Measurements from ENCODE around the gene NR4A2.
"Not testable (repeated sequence)": the region's sequence is repeated elsewhere in the genome, so short reads cannot be mapped to it uniquely, and the experiment has no call there.

NR4A2 gene

DNA sequence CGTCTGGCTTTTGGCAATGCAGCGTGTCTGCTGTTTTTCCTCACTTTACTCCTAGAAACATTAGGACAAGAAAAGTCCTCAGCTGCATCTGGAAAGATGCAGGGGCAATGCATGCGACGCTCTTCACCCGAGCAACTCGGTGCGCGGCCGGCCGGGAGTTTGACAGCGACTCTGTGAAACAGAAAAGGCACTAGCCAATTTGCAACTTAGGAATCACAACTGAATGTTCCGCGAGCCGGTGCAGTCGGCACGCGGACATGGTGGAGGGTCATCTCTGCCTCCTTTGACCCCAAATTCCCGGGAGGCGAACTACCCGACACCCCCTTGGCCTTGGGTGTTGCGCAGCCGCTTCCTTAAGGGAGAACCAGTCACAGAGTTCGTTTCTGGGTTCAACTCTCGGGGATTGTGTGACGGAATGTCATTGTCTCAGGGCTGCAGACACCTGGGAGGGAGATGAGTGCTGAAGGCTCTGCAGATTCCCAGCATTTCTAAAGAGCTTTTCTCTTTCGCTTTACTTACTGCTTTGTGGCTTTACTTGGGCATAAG is 9.8 kb downstream of the NR4A2 start:
- no peak for DNase-seq (ENCODE audit: low read depth in 3 of 3, low spot score in 1 of 3)

DNA sequence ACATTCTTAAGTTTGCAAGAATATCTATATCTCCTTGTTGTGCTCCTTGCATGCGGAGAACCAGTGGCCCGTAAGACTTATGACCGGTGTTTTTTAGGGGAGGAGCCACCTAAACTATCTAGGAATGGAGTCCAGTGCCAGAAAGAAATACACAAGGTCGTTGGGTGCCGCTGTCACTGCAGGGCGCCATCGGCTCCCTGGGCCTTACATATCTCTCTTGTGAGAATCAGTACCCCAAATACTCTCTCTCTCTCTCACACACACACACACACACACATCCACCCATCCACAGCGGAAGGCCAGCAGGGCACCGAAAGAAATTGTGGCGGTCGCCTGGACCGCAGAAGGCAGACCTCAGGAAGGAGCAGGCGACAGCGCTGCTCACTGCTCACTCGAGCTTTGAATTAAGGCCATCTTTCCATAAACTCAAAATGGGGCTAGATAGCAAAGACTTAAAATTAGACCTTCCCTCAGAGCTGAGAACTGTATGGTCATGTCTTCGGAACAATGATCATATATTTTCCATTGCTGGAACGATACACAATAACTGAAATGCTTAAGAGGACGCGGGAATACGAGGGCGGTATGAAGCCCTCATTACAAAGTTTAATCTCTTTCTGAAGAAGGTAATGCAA is 10.4 kb downstream of the NR4A2 start:
- no peak for DNase-seq (ENCODE audit: low read depth in 3 of 3, low spot score in 1 of 3)

DNA sequence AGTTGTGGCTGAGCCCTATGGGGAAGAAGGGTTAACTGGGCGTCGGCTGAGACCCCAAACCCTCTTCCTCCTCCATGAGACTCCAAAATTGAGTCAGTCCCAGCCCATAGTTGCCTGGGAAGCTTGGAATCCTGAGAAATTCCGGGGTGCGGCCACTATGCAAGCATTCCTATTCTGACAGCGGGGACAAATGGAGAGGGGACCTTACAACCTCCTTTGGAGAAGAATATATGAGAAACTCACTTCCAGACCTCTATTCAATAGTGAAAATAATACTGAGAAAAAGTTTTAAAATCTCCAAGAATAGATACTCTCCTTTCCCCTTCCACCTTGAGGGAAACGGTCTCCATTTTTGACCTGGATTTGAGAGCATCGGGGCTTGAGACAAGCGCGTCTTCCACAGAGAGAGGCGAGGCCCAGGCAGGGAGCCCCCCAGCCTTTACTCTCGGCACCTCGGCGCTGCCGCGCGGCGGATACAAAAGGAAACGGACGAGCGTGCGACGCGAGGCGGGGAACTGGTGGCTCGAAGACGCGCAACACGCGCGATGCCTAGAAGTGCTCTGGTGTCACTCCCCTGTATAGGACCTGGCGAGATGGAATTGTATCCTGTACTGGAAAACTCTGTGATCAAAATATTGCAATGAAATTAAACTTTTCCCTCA is 11.1 kb downstream of the NR4A2 start:
- no peak for DNase-seq (ENCODE audit: low read depth in 3 of 3, low spot score in 1 of 3)

- no peak for DNase-seq (ENCODE audit: low read depth in 3 of 3, low spot score in 1 of 3)
Observed at GRCh38 chr2:156320486-156321098, 11.9 kb downstream of the NR4A2 start.

GRCh38 chr2:156319811-156320485 is 12.6 kb downstream of the NR4A2 start:
- DNase-seq (ENCODE audit: low read depth in 3 of 3, low spot score in 1 of 3) = no peak

DNA sequence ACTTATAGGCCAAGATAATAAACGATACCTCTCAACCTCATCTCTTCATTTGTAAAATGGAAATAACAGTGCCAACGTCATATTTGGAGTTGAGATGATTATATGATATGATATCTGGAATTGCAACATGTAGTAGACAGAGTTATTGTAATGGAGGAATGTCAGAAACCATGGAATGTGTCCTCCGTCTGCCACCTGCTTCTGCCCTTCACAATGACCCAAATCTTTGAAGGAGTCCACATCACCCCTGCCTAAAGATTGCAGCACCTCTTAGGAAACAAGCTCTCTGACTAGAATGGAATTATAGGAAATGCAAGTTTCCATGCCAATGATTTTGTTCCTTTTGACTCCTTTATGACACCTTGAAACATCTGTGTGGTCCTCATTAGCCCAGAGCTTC is 14.9 kb downstream of the NR4A2 start:
- no peak for DNase-seq (ENCODE audit: low read depth in 3 of 3, low spot score in 1 of 3)

GRCh38 chr2:156311976-156312375 is 20.5 kb downstream of the NR4A2 start:
- DNase-seq (ENCODE audit: low read depth in 3 of 3, low spot score in 1 of 3) = no peak

DNA sequence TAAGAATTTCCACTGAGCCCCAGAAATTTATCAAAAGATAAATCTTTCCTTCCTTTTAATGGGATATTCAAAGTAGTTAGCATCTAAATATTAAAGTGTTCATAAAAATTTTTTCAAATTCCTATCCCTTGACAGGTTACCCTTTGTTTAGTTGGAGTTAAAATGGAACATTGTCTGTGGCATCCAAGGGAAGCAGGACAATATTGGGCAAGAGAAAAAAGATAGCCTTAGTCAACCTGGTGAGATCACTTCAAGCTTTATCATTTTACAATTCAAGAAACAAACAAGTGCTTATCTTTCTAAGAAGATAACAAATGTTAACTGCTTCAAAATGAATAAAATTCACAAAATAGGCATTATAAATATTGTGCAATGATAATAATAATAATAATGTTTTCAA is 21.7 kb downstream of the NR4A2 start:
- no peak for DNase-seq (ENCODE audit: low read depth in 3 of 3, low spot score in 1 of 3)

DNA sequence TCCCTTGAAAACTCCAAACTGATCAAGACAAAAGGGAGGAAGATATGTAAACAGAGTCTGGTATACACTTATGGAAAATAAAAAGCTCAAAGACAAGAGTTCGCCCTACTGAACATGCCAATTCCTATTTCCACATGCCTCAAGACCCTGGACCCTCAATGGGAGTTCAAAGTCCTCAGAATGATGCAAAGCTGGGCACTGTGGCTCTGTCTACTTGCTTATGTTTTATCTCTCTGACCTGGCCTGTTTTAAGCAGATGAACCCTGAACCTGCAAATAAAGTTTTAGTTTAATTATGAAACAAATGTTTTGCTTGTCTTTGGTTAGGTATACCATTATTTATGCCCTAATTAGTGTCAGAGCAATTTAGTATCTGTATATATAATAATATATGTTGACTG is 22.6 kb downstream of the NR4A2 start:
- DNase-seq (ENCODE audit: low read depth in 3 of 3, low spot score in 1 of 3) = no peak

GRCh38 chr2:156309167-156309566 is 23.4 kb downstream of the NR4A2 start:
- DNase-seq (ENCODE audit: low read depth in 3 of 3, low spot score in 1 of 3) = no peak

DNA sequence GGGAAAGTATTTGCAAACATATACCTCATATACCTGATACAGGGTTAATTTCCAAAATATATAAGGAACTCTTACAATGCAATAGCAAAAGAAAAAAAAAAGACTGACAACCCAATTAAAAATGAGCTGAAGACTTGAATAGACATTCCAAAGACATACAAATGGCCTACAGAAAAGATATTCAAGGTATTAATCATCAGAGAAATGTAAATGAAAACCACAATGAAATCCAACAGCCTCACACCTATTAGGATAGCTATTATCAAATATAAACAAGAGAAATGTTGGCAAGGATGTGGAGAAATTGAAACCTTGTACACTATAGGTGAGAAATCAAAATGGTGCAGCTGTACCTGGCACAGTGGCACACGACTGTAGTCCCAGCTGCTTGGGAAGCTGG is 25.7 kb downstream of the NR4A2 start:
- no peak for DNase-seq (ENCODE audit: low read depth in 3 of 3, low spot score in 1 of 3)

GRCh38 chr2:156305121-156305520 is 27.4 kb downstream of the NR4A2 start:
- no peak for DNase-seq (ENCODE audit: low read depth in 3 of 3, low spot score in 1 of 3)

- no peak for DNase-seq (ENCODE audit: low read depth in 3 of 3, low spot score in 1 of 3)
Observed at GRCh38 chr2:156300337-156300736, 32.2 kb downstream of the NR4A2 start.

- DNase-seq (ENCODE audit: low read depth in 3 of 3, low spot score in 1 of 3) = no peak
Observed at GRCh38 chr2:156294945-156295580, 37.5 kb downstream of the NR4A2 start.

GRCh38 chr2:156293382-156293781 is 39.1 kb downstream of the NR4A2 start:
- DNase-seq (ENCODE audit: low read depth in 3 of 3, low spot score in 1 of 3) = not testable (repeated sequence)

DNA sequence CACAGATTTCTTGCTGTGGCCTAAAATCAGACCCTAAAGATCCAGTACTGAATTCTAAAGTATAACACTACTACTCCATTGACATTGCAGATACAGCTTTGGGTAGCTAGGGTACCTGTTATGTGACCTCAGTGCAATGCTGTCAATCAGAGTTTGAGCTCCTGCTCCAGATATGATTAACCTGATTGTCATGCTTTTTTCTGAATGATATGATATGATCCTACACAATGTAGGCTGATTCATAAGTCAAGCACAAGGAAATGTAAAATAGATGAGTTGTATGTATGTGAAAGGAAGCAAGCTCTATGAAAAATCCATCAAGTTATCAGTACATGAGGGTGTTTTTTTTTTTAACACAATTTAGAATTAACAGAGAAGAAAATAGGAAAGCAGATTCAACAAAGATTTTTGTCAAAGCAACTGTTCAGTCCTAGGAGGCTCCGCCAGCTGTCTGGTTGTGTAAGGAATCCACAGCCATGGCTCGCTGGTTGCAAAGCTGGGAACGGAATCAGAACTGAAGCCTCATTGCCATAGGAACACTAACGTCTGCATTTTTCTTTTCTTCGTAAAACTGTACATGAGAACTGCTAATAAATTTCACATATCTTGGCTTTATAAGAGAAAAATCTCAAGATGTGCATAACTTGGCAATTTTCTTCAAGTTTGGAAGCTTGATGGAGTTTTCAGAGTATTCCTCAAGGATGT is 52.9 kb downstream of the NR4A2 start:
- DNase-seq (ENCODE audit: low read depth in 3 of 3, low spot score in 1 of 3) = no peak
